Measurements from ENCODE around the gene APLP1.

DNA sequence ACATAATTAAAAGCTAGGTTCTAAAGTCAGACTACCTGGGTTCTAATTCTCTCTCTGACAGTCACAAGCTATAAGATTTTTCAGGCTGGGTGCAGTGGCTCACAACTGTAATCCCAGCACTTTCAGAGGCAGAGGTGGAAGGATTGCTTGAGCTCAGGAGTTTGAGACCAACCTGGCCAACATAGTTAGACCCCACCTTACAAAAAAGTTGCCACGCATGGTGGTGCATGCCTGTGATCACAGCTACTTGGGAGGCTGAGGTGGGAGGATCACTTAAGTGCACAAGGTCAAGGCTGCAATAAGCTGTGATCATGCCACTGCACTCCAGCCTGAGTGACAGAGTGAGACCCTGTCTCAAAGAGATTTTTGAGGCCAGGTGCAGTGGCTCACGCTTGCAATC is 26.0 kb downstream of the APLP1 start:
- TF ChIP-seq, protein P1, sequence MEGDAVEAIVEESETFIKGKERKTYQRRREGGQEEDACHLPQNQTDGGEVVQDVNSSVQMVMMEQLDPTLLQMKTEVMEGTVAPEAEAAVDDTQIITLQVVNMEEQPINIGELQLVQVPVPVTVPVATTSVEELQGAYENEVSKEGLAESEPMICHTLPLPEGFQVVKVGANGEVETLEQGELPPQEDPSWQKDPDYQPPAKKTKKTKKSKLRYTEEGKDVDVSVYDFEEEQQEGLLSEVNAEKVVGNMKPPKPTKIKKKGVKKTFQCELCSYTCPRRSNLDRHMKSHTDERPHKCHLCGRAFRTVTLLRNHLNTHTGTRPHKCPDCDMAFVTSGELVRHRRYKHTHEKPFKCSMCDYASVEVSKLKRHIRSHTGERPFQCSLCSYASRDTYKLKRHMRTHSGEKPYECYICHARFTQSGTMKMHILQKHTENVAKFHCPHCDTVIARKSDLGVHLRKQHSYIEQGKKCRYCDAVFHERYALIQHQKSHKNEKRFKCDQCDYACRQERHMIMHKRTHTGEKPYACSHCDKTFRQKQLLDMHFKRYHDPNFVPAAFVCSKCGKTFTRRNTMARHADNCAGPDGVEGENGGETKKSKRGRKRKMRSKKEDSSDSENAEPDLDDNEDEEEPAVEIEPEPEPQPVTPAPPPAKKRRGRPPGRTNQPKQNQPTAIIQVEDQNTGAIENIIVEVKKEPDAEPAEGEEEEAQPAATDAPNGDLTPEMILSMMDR (IDR thresholded peaks at IDR 0.05; ENCODE audit: insufficient read depth, low read length): no peak
- TF ChIP-seq, protein P2, sequence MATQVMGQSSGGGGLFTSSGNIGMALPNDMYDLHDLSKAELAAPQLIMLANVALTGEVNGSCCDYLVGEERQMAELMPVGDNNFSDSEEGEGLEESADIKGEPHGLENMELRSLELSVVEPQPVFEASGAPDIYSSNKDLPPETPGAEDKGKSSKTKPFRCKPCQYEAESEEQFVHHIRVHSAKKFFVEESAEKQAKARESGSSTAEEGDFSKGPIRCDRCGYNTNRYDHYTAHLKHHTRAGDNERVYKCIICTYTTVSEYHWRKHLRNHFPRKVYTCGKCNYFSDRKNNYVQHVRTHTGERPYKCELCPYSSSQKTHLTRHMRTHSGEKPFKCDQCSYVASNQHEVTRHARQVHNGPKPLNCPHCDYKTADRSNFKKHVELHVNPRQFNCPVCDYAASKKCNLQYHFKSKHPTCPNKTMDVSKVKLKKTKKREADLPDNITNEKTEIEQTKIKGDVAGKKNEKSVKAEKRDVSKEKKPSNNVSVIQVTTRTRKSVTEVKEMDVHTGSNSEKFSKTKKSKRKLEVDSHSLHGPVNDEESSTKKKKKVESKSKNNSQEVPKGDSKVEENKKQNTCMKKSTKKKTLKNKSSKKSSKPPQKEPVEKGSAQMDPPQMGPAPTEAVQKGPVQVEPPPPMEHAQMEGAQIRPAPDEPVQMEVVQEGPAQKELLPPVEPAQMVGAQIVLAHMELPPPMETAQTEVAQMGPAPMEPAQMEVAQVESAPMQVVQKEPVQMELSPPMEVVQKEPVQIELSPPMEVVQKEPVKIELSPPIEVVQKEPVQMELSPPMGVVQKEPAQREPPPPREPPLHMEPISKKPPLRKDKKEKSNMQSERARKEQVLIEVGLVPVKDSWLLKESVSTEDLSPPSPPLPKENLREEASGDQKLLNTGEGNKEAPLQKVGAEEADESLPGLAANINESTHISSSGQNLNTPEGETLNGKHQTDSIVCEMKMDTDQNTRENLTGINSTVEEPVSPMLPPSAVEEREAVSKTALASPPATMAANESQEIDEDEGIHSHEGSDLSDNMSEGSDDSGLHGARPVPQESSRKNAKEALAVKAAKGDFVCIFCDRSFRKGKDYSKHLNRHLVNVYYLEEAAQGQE (IDR thresholded peaks at IDR 0.05; ENCODE audit: insufficient replicate concordance, low read depth): no peak

Measured in HL-60 (cell line).